ENCODE measurements around the gene RXFP3.
A peak's percentile ranks its signal among the peaks of the same experiment; 100 is the strongest.

RXFP3 gene

DNA sequence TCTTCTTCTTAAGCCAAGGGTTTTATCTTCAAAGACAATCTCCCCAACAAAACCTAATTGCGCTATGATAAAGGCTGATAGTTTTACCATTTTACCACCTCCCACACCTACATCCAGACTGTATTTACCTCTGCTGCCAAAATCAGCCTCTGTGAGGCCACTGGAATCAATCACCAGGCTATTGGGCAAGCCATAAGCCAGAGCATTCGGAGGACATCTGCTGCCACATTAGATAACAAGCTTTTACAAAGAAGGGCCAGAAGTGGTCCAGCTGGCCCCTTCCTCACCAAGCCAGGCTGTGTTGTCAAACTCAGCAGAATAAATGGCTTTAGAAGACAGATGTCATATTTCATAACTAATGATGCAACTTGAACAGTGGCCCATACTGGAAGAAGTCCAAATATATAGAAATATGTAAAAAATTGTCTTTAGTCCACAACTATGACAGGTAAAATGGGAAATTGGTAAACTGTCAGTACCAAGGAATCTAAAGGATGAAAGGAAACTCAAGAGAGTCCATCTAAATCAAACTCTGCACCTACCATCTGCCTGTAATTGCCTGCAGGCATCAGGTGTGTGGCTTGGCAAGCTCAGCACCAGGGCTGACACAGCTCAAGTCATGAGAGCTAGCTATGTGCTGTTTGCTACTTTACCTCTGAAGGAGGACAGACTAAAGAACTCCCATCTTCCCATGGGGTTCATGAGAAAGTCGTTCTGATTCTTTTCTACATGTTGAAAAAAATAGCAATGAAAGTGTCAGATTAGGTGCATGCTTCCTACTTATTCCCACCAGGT, 32.2 kb downstream of the RXFP3 start:
- H3K4me3 ChIP-seq (ENCODE audit: low read depth, low read length), result no peak overlapping the region
- no peak for DNase-seq (ENCODE audit: low read depth)
- TF ChIP-seq, protein P1, sequence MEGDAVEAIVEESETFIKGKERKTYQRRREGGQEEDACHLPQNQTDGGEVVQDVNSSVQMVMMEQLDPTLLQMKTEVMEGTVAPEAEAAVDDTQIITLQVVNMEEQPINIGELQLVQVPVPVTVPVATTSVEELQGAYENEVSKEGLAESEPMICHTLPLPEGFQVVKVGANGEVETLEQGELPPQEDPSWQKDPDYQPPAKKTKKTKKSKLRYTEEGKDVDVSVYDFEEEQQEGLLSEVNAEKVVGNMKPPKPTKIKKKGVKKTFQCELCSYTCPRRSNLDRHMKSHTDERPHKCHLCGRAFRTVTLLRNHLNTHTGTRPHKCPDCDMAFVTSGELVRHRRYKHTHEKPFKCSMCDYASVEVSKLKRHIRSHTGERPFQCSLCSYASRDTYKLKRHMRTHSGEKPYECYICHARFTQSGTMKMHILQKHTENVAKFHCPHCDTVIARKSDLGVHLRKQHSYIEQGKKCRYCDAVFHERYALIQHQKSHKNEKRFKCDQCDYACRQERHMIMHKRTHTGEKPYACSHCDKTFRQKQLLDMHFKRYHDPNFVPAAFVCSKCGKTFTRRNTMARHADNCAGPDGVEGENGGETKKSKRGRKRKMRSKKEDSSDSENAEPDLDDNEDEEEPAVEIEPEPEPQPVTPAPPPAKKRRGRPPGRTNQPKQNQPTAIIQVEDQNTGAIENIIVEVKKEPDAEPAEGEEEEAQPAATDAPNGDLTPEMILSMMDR (IDR thresholded peaks at IDR 0.05; ENCODE audit: insufficient read depth, low read depth, low read length, missing control alignments), result no peak

DNA sequence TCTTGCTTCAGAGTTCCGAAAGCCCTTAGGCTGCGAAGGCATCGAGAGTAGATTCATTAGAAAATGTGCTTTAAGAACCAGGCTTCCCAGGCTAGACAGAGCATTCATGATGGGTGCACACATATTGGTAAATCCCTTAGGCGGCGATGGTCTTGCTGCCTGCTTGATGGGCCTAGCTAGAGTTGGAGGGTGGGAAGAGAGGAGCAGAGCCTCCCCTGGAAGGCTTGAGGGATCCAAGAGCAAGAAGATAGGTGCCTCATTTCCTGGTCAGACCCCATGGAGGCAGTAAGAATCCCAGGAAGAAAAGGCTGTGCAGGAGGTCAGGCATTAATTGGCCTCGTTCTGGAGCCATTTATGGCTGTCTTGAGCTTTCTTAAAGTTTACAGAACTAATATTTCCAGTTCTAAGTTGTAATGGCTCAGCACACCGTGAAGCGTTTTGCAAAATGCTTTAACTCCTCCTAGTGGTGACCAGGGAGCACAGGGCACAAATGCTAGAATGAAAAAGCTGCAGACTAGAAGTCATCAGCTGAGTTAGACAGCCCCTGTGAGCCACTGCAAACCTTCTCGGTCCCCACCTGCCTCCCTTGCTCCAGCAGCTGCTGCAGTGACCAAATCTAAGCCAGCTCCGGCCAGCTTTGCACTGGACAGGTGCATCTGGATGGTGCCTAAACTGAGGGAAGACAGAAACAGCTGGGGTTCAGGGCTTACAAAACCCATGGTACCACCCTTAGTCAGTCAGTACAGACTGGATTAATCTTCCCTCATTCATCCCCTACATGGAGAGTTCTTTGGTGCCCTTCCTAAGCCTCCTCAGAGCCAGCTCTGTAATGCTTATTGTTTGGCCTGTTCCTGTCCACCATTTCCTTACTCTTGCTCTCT, 33.6 kb downstream of the RXFP3 start:
- TF ChIP-seq, protein P1 (IDR thresholded peaks at IDR 0.05; ENCODE audit: insufficient read depth, low read depth, low read length, missing control alignments), result peak; percentile 84
- no peak overlapping the region for H3K4me3 ChIP-seq (ENCODE audit: low read depth, low read length)
- DNase-seq (ENCODE audit: low read depth), result peak; percentile 65

DNA sequence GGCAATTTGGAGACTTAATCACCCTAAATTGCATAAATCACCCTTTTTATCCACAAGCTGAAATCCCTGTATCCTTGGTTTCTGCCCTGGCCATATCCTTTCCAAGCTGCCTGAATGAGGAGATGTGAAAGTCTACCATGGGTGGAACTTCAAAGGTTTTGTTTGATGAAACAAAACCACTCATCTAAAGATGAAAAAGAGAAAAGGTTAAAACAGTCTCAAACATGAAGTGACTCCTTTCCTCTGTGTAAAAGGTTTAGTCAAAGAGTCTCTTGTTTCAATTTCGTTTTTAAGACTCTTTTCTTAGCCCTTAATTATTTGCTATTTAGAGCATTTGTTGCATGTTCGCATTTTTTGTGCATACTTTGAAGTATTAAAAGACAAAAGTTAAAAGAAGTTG, 37.1 kb downstream of the RXFP3 start:
- TF ChIP-seq, protein P1 (IDR thresholded peaks at IDR 0.05; ENCODE audit: insufficient read depth, low read depth, low read length, missing control alignments), result no peak
- DNase-seq (ENCODE audit: low read depth), result peak; percentile 35
- H3K4me3 ChIP-seq (ENCODE audit: low read depth, low read length), result no peak overlapping the region

DNA sequence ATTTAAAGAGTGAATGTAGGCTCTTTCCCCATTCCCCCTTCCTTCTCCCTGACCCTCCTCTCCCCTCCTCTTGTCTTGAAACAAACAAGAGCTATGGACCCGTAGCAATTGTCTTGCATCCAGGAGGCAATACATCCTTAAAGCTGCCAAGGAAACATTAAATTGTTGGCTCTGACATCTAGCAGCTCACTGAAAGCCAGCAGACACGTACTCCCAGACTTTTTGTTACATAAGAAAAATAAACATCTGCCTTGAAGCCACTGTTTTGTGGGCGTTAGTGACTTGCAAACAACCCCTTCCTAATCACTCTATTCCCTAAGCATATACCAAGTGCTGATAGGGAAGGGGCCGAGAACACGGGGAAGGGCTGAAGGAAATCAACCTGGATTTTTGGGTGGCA, 39.7 kb downstream of the RXFP3 start:
- no peak for DNase-seq (ENCODE audit: low read depth)
- TF ChIP-seq, protein P1 (IDR thresholded peaks at IDR 0.05; ENCODE audit: insufficient read depth, low read depth, low read length, missing control alignments), result no peak
- no peak overlapping the region for H3K4me3 ChIP-seq (ENCODE audit: low read depth, low read length)

DNA sequence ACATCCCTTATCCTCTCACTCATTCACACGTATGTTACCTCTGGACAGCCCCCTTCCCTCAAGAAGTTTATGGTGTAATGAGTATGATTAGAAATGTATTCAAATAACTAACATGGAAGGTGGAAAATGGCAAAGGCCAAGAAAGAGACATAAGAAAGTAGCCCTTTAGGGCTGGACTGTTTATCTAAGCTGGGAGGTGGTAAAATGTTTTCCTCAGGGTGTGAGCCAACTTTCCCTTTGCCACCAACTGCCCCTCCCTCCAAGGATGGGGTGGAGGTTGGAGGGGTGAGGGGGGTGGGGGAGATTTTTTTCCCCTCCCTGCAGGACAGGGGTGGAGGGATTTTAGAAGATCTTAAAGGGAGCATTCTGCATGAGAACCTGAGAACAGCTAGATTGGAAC, 40.1 kb downstream of the RXFP3 start:
- TF ChIP-seq, protein P1 (IDR thresholded peaks at IDR 0.05; ENCODE audit: insufficient read depth, low read depth, low read length, missing control alignments), result no peak
- no peak overlapping the region for H3K4me3 ChIP-seq (ENCODE audit: low read depth, low read length)
- DNase-seq (ENCODE audit: low read depth), result no peak

DNA sequence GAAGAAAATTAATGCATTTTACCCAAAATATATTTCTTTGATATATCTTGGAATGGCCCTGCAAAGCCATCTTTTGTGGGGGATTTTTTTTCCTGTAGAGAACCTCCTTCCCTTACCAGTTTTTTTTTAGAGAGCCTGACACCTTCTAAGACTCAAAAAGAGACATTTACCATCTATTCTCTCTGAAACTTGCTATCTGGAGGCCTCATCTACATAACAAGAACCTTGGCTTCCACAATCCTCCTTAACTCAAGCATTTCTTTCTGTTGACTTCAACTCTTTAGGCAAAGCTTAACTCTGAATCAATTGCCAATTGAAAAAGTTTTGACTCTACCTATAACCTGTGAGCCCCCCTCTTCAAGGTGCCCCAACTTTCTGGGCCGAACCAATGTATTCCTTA, 42.1 kb downstream of the RXFP3 start:
- no peak overlapping the region for H3K4me3 ChIP-seq (ENCODE audit: low read depth, low read length)
- no peak for DNase-seq (ENCODE audit: low read depth)
- TF ChIP-seq, protein P1 (IDR thresholded peaks at IDR 0.05; ENCODE audit: insufficient read depth, low read depth, low read length, missing control alignments), result no peak
